Sciatic nerve (tissue), 2 donors: ENCODE results near the gene SYMPK. TPM values are rescaled to one million over a fixed set of nuclear protein-coding genes. Genes with fewer than 3 reads are reported as not detected.
"Not testable (repeated sequence)": the region's sequence is repeated elsewhere in the genome, so short reads cannot be mapped to it uniquely, and the experiment has no call there.

Experiments
- ATAC-seq: fragments of 200-7000 bp; cut with Tn5 transposase; one replicate; pipeline ENCODE4 v1.9.1; 2020; ENCODE audit warnings: mild to moderate bottlenecking, moderate library complexity
- DNase-seq: peaks from one replicate; pipeline ENCODE4 v3.0.0-alpha.2; 2020; ENCODE audit warnings: low spot score
- intact Hi-C: fragments of 100-400 bp; cut with DNase I; formaldehyde crosslinking; loops from one replicate; pipeline ENCODE4 v1.14.2; 2022
- total RNA-seq: library from RNA; stranded (reverse); fragmentation: NEBNext Ultra II Directional; extraction: Animal tissue kit (Norgen Biotek cat#: 25700); gene quantifications from one replicate; pipeline ENCODE4 v1.2.1, GENCODE V29; 2021
- donor health status: DM: no; HTN: no; CAD: no.
- donor health status: DM: no; HTN: no; CAD: no.

Gene SYMPK
- total RNA-seq, 1 donor from 2014 or later = 60.9 TPM

DNA sequence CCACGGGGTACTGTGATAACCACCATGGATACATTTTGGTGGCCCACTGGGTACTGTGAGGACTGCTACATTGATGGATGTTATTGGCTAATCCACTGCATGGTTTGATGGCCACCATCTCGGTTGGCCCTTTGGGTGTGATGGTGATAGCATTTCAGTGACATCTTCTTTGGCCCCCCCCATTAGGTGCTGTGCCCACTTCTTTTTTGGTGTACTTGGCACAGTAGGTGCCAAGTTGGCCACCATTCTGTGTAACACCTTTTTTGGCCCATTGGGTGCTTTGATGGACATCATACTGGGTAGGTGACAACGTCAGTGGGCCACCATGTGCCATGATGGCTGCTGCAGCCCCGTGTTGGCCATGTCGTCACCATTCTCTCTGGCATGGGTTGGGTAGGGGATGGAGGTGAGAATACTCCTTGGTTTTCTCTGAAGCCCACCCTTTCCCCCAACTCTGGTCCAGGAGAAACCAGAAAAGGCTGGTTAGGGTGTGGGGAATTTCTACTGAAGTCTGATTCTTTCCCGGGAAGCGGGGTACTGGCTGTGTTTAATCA lies 10.3 kb upstream of the SYMPK start:
- ATAC-seq (no peak), DNase-seq (no peak)
- intact Hi-C loops = no loop called here

DNA sequence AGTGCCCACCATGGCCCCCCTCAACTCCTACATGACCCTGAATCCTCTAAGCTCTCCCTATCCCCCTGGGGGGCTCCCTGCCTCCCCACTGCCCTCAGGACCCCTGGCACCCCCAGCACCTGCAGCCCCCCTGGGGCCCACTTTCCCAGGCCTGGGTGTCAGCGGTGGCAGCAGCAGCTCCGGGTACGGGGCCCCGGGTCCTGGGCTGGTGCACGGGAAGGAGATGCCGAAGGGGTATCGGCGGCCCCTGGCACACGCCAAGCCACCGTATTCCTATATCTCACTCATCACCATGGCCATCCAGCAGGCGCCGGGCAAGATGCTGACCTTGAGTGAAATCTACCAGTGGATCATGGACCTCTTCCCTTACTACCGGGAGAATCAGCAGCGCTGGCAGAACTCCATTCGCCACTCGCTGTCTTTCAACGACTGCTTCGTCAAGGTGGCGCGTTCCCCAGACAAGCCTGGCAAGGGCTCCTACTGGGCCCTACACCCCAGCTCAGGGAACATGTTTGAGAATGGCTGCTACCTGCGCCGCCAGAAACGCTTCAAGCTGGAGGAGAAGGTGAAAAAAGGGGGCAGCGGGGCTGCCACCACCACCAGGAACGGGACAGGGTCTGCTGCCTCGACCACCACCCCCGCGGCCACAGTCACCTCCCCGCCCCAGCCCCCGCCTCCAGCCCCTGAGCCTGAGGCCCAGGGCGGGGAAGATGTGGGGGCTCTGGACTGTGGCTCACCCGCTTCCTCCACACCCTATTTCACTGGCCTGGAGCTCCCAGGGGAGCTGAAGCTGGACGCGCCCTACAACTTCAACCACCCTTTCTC lies 9.4 kb upstream of the SYMPK start:
- DNase-seq = no peak
- ATAC-seq = no peak
- intact Hi-C loops = no loop called here

DNA sequence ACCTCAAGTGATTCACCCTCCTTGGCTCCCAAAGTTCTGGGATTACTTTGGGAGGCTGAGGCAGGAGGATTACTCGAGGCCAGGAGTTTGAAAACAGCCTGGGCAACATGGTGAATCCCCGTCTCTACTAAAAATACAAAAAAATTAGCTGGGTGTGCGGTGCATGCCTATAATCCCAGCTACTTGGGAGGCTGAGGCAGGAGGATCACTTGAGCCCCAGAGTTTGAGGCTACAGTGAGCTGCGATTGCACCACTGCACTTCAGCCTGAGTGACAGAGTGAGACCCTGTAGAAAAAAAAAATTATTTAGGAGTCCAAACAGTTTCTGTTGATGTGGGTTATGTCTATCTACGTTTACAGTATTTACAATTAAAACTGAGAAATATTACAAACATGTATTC lies 7.9 kb upstream of the SYMPK start:
- ATAC-seq (no peak), DNase-seq (no peak)
- intact Hi-C loops = no loop called here

DNA sequence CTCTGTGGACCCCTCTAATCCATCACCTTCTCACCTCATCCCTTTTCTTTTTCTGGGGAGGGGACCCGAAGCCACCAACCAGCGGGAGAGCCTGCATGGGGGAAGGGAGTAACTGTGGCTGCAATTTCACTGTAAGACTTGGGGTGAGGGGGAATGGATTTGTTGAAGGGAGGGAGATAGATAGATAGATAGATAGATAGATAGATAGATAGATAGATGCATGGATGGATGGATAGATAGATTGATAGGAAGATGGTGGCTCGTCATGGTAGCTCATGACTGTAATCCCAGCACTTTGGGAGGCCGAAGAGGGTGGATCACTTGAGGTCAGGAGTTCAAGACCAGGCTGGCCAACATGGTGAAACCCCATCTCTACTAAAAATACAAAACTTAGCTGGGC lies 4.3 kb upstream of the SYMPK start:
- ATAC-seq, DNase-seq, intact Hi-C loops: not testable (repeated sequence)

DNA sequence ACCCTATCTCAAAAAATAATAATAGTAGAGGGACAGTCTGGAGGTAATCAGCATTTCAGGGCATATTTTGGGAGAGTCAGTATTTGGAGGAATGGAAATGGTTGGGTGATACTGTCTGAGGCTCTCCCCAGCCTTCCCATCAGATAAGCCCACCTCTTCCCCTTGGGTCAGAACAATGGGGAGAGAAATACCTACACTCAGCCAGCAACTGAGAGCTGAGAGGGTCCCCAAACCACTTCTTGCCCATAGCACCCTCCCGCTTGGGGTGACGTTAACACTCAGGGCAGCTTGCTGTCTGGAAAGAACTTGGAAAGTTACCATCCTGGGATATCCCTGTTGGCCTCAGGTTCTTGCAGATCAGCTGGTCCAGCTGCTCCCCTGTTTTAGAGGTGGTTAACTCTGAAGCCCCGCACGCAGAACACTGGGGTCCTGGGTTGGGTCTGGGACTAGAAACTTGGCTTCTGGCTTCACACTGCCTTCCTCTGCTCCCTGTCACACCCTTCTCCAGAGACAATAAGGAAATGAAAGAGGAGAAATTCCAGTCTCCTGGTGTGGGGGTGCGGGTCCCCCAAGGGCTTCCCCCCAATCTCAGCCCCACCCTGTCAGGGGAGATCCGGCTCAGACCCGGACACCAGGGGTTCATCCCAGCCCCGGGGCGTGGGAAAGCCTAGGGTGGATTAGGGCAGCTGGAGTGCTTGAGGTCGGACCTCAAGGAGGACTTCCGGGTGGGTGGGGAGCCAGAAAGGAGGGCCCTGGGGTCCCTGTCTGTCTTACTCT lies 3.6 kb upstream of the SYMPK start:
- DNase-seq (no peak), ATAC-seq (no peak)
- intact Hi-C loops = no loop called here

DNA sequence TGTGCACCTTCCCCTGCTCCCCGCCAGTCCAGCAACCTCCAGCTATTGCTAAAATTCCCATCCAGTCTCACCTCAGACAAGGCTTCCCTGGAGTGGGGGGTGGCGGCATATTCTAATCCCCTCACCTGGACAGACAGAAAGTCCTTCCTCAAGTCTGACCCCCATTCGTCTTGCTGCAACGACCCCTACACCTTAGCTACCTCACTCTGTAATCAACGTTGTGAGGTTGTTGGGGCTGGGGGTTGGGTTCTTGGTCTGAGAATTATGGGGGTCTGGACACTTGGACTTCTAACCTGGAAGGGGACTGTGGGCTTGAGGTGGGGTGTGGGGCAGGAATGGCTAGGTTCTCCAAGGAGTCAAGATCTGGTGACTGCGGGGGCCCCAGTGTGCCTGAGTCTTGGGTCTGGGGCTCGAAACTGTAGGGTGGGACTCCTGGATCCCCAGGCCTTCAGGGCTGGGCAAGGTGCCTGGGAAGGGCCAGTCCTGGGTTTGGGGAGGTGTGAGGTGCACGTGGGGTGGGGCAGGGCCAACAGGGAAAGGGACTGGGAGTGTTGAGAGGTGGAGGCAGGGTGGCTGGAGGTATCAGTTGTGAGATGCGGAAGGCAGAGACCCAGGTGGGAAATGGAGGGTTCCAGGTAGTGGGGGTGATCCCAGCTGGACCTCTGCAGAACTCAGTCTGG lies 2.5 kb upstream of the SYMPK start:
- ATAC-seq (no peak), DNase-seq (no peak)
- intact Hi-C loops = no loop called here

DNA sequence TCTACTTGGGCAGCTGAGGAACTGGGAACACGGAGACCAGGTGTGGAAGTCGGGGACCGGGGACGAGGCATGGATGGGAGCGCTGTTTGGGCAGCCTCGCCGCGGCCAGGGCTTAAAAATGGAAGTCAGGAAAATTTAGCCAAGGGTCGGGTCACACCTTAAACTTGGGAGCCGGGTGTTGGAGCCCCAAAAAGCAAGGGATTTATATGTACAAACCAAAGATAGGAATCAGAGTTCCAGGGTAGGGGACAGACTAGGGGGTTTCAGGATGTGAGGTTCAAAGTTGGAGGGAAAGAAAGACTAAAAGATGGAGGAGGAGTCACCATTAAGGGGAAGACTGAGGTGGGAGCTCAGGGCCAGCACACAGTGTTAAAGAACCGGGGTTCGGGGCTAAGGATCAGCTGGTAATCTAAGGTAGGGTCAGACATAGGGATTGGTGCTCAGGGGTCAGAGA lies 1.7 kb upstream of the SYMPK start:
- intact Hi-C loops = no loop called here

DNA sequence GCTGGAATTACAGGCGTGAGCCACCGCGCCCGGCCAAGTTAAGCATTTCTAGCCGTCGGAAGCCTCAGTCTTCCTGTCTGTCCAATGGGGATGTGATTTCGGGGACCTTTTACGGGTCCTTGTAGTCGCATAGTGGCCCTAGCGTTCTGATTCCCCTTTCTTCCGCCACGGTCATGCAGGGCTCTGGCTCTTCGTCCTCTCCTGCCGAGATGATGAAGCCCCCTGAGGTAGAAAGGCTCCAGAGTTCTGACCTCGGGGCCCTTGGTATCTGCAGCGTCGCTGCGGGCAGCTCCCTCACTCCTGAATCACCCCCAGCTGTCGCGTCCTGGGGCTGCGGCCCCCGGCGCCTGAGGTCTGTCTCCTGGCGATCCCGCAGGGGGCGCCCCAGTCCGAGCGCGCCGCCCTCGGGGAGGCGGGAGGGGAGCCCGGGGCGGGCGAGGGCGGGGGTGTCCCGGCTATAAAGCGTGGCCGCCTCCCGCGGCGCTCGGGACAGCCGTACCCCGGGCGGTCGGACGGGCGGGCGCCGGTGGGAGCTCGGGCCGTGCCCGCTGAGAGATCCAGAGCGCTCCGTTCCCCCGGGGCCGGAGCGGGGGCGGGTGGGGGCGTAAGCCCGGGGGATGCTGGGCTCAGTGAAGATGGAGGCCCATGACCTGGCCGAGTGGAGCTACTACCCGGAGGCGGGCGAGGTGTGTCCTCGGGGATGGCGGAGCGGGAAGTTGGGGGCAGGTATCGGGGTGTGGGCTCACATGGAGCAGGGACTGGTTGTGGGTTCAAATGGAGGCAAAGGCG lies 1.1 kb upstream of the SYMPK start, which contains the start of gene FOXA3:
TSS of gene FOXA3 (plus strand) at position 487 of the 789 bp plus-strand sequence. CDS start at position 618, 131 bp downstream.
- ATAC-seq = peak; percentile 7
- intact Hi-C loops = no loop called here
- peak; percentile 66 for DNase-seq

More for the DNA sequence above, 1.7 kb upstream of the SYMPK start:
- ATAC-seq (no peak), DNase-seq (no peak)

DNA sequence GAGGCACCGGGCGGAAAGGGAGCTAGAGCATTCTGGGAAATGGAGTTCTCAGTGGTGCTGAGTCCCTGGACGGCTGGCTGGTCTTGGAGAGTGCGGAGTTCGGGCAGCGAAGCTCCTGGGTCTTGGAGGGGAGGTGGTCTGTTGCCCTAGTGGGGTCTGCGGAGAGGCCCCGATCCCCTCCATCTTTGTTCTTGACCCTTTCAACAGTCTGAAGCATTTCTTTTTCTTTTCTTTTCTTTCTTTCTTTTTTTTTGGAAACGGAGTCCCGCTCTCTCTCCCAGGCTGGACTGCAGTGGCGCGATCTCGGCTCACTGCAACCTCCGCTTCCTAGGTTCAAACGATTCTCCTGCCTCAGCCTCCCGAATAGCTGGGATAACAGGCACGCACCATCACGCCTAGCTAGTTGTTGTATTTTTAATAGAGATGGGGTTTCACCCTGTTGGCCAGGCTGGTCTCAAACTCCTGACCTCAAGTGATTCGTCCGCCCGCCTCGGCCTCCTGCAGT lies 440 bp upstream of the SYMPK start:
- intact Hi-C loops = no loop called here

DNA sequence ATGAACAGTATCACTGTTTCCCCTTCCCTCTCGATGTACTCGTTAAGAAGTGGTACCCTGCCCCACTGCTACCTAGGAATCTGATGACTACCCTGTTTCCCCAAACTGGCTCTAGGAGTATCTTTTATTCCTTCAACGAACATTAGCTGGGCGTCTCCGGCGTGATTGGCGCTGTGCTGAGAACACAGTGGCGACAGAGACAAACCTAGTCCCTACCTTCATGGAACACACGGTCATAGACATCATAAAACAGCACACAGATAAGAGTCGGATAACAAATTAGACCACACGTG lies 730 bp downstream of the SYMPK start:
- no peak for DNase-seq
- intact Hi-C loops = no loop called here
- no peak for ATAC-seq

More for the DNA sequence above, 440 bp upstream of the SYMPK start:
- ATAC-seq (no peak), DNase-seq (no peak)

DNA sequence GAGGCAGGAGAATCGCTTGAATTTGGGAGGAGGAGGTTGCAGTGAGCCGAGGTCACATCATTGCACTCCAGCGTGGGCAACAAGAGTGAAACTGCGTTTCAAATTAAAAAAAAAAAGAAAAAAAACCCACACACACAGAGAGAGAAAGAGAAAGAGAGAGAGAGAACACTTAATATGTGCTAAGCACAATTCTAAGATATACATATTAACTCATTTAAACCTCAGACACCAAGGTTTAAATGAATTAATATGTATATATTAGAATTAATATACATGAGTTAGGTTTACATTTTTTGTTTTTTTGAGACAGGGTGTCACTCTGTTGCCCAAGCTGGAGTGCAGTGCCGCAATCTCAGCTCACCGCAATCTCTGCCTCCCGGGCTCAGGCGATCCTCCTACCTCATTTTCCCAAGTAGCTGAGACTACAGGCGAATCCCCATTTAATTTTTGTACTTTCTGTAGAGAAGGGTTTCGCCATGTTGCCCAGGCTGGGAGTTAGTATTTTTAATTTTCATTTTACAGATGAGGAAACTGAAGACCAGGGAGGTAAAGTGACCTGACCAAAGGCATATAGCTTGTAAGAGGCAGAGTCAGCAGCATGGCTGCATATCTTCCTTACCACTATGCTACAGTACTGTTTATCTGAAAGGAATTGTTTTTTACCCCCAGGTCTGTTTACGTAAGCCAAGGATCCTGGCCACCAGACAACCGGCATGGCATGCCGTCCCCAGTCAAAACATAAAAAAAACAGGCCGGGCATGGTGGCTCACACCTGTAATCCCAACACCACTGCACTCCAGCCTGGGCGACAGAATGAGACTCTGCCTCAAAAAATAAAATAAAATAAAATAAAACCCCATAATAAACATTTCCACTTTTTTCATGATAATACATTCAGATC lies 2.3 kb downstream of the SYMPK start:
- DNase-seq (no peak), ATAC-seq (no peak)
- intact Hi-C loops = no loop called here

DNA sequence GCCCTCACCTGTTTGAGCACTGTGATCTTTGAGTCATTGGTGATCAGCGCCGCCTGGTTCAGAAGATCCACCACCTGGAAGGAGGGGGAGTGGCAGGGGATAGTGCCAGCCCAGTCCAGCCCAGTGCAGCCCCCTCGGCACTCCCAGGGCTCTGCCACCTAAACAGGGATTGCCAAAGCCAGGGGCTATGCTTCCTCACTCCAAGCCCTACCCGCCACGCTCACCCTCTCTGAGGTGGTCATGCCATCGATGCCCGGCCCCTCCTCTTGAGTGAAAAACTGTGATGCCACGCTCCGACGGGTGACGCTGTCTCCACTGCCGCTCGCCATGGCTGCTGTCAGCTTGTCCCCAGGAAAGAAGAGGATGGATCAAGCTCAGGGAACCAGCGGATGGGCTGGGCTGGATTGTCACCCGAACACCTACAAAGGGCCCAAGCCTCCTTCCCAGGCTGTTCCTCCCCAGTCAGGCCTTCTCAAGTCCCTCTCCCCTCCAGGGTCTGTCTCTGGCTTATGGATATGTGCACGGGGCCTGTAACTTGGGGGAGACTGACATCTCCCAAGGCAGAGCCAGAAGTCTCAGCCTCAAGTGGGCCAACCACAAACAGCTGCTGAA lies 8.7 kb downstream of the SYMPK start:
- ATAC-seq (no peak), DNase-seq (no peak)
- intact Hi-C loops = no loop called here

DNA sequence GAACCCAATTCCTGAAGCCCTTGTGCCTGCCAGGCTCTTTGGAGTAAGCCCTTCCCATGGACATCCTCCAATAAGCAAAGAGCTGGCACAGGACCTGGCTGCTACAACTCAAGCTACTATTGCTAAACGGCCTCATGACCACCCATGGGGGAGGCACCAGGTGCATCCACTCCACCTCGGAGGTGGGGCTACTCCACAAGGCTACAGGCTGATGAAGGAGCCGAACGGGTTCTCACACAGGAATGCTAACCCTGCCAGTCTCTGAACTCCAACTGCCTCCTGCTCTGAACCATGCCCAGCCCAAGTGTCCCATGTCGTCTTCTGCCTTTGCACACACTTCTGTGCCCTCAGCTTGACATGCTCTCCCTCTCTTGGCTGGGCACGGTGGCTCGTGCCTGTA lies 10.0 kb downstream of the SYMPK start:
- intact Hi-C loops = no loop called here
- ATAC-seq = no peak
- DNase-seq = no peak

DNA sequence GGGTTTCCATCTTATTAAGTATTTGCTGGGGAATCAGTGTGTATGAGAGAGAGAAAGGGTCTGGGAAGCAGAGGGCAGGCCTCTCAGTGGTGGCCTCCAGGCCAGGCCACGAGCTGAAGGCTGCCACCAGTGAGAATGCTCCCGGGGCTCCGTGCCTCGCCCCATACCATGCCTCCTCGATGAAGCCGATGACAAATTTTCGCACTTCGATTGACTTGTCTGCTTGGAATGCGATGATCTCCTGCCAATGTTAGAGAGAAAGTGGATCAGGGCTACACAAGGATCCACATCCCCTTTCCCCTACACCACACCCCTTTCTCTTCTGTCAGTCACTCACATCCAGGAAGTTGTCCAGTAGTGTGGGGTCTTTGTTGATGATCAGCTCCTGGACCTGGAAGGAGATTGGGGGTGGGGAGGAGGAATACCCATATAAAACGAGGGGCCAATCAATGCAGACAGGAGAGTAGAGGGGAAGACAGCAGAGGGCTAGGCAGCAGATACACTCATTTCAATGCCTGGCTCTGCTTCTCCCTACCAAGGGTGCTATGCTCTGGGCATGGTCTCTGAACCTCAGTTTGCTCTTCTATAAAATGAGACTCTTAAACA lies 10.7 kb downstream of the SYMPK start:
- ATAC-seq (no peak), DNase-seq (no peak)
- intact Hi-C loops = no loop called here

DNA sequence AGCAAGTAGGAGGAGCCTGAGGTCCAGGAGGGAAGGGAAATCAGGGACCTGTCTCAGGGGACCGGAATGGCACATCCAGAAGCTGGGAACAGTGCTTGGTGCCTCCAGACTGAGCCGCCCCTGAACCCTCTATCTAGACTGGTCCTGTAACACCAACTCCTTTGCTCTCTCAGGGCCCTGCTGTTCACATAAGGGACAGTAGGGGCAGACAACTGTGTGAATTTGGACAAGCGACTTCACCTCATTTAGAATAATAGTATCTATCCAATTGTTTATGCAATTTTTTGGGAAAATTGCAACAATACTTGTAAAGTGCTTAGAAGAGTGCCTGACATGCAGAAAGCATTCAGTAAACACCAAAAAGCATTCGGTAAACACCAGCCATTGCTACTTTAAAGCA lies 14.0 kb downstream of the SYMPK start:
- intact Hi-C loops = no loop called here
- DNase-seq (no peak), ATAC-seq (no peak)

DNA sequence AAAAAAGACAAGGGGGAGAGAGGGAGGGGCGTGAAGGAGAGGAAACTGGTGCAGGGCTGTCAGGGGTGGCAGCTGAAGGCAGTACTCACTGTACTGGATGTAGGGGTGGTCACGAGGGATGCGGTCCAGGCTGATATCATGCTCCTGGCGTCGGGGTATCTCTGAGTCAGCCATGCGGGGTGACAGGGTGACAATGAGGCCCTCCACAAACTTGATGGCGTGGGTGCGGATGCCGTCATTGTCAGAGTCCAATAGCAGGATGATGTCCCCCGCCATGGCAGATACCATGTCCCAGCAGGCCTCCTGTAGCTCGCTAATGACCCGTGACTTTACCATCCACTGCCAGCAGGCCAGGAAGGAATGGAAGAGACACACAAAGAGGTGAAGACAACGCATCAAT lies 15.3 kb downstream of the SYMPK start:
- intact Hi-C loops = no loop called here
- DNase-seq (no peak), ATAC-seq (no peak)

DNA sequence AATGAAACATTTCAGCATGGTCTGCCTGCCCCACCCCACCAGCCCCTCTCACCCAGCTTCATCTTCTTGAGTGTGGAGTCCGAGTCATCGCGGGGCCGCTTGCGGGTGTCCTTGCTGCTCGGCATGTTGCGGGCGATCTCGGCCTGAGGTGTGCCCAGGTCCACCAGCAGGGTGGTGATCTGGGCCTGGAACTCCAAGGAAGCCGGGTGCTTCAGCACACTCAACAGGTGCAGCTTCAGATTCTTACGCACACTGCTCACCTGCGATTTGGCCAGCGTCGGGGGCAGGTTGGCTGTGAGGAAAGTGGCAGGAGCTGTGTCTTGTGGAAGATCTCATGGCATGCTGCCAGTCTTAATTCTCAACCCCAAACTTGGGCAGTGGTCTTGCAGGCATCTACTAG lies 20.7 kb downstream of the SYMPK start:
- intact Hi-C loops = no loop called here
- ATAC-seq = no peak

More for the DNA sequence above, 20.7 kb downstream of the SYMPK start:
- no peak for DNase-seq
